Fibroblast of lung (primary cell): ENCODE measurements around the gene DNAH8.

Experiments used
- CTCF ChIP-seq, 2 donors: IDR thresholded peaks in 1 of 2; conservative IDR thresholded peaks in 1 of 2; 1 replicate in 1 of 2; 2 replicates in 1 of 2; pipeline ENCODE4 v1.5.1; 2011 to 2012; ENCODE audit warnings: low read length in 2 of 2, control low read depth in 1 of 2, inconsistent platforms in 1 of 2, low read depth in 1 of 2, mild to moderate bottlenecking in 1 of 2
- EZH2 ChIP-seq: IDR thresholded peaks from 2 replicates; pipeline ENCODE4 v1.5.1; 2012; ENCODE audit warnings: low read length, control low read depth, mild to moderate bottlenecking; ENCODE audit errors: missing control alignments

- TF ChIP-seq CTCF (conservative IDR thresholded peaks at IDR 0.05 in 1 of 2, IDR thresholded peaks at IDR 0.05 in 1 of 2; ENCODE audit: low read depth in 1 of 2, low read length in 2 of 2), result no peak
- TF ChIP-seq EZH2, result no peak
Measured at GRCh38 chr6:38833320-38833719, 118.2 kb downstream of the DNAH8 start.
